H9 (cell line): Measurements from ENCODE around the gene DIO2. TPM values are rescaled to one million over a fixed set of nuclear protein-coding genes. Genes with fewer than 3 reads are reported as not detected.

Experiments used
- DNase-seq: peaks from one replicate; pipeline ENCODE4 v3.0.0-alpha.2; 2017
- H2AFZ ChIP-seq: one replicate; pipeline ENCODE4 v1.6.1; 2013; ENCODE audit warnings: mild to moderate bottlenecking, low read length, control low read depth, moderate library complexity
- H2AK5ac ChIP-seq: 2 replicates; pipeline ENCODE4 v1.6.1; 2013; ENCODE audit warnings: low read length, control low read depth, mixed read lengths; ENCODE audit not compliant: insufficient read length
- H2BK120ac ChIP-seq: one replicate; pipeline ENCODE4 v1.6.1; 2013; ENCODE audit warnings: low read depth, mild to moderate bottlenecking, low read length, control low read depth, inconsistent platforms; ENCODE audit not compliant: poor library complexity, severe bottlenecking
- H2BK12ac ChIP-seq: 2 replicates; pipeline ENCODE4 v1.6.1; 2013; ENCODE audit warnings: low read length, control low read depth, mixed read lengths, low read depth; ENCODE audit not compliant: insufficient read length
- H2BK15ac ChIP-seq: 2 replicates; pipeline ENCODE4 v1.6.1; 2013; ENCODE audit warnings: low read depth, low read length, control low read depth
- H2BK20ac ChIP-seq: one replicate; pipeline ENCODE4 v1.6.1; 2013; ENCODE audit warnings: low read depth, mild to moderate bottlenecking, low read length, control low read depth, inconsistent platforms; ENCODE audit not compliant: poor library complexity, severe bottlenecking
- H2BK5ac ChIP-seq: 2 replicates; pipeline ENCODE4 v1.6.1; 2013; ENCODE audit warnings: low read length, control low read depth, mixed read lengths; ENCODE audit not compliant: insufficient read length
- H3K14ac ChIP-seq: 2 replicates; pipeline ENCODE4 v1.6.1; 2013; ENCODE audit warnings: low read length, control low read depth; ENCODE audit not compliant: insufficient read depth
- H3K18ac ChIP-seq: 2 replicates; pipeline ENCODE4 v1.6.1; 2013; ENCODE audit warnings: low read depth, mild to moderate bottlenecking, mixed read lengths, low read length, control low read depth; ENCODE audit not compliant: insufficient read length
- H3K23ac ChIP-seq: 2 replicates; pipeline ENCODE4 v1.6.1; 2013; ENCODE audit warnings: low read length, control low read depth, mixed read lengths, low read depth; ENCODE audit not compliant: insufficient read length
- H3K23me2 ChIP-seq: 2 replicates; pipeline ENCODE4 v1.6.1; 2013; ENCODE audit warnings: low read depth, mild to moderate bottlenecking, mixed read lengths, low read length, control low read depth; ENCODE audit not compliant: insufficient read length, poor library complexity, severe bottlenecking
- H3K27ac ChIP-seq: 2 replicates; pipeline ENCODE4 v1.5.1; 2013; ENCODE audit warnings: low read length, control low read depth, mixed read lengths, low read depth; ENCODE audit not compliant: insufficient read length
- H3K27me3 ChIP-seq: 2 replicates; pipeline ENCODE4 v1.6.1; 2013; ENCODE audit warnings: low read length, control low read depth, inconsistent platforms; ENCODE audit not compliant: insufficient read depth
- H3K4ac ChIP-seq: 2 replicates; pipeline ENCODE4 v1.6.1; 2013; ENCODE audit warnings: low read depth, mild to moderate bottlenecking, control low read depth, inconsistent platforms, low read length, moderate library complexity
- H3K4me1 ChIP-seq: 2 replicates; pipeline ENCODE4 v1.6.1; 2013; ENCODE audit warnings: low read length, control low read depth, inconsistent platforms; ENCODE audit not compliant: insufficient read depth
- H3K4me2 ChIP-seq: 2 replicates; pipeline ENCODE4 v1.6.1; 2013; ENCODE audit warnings: low read length, control low read depth, mixed read lengths; ENCODE audit not compliant: insufficient read length, insufficient read depth
- H3K56ac ChIP-seq: 2 replicates; pipeline ENCODE4 v1.6.1; 2013; ENCODE audit warnings: low read depth, mild to moderate bottlenecking, mixed read lengths, low read length, control low read depth; ENCODE audit not compliant: insufficient read length
- H3K79me1 ChIP-seq: 2 replicates; pipeline ENCODE4 v1.6.1; 2013; ENCODE audit warnings: low read depth, mild to moderate bottlenecking, moderate library complexity, low read length, control low read depth, inconsistent platforms; ENCODE audit not compliant: insufficient read depth, poor library complexity, severe bottlenecking
- H3K79me2 ChIP-seq: 2 replicates; pipeline ENCODE4 v1.6.1; 2013; ENCODE audit warnings: low read length, control low read depth, inconsistent platforms; ENCODE audit not compliant: insufficient read depth
- H3K9ac ChIP-seq: 2 replicates; pipeline ENCODE4 v1.6.1; 2013; ENCODE audit warnings: low read length, control low read depth, mixed read lengths; ENCODE audit not compliant: insufficient read length; ENCODE audit errors: extremely low read depth
- H3K9me3 ChIP-seq: one replicate; pipeline ENCODE4 v1.6.1; 2013; ENCODE audit warnings: low read depth, low read length, inconsistent platforms; ENCODE audit not compliant: control insufficient read depth
- H3T11ph ChIP-seq: one replicate; pipeline ENCODE4 v1.6.1; 2013; ENCODE audit warnings: mild to moderate bottlenecking, low read length, control low read depth, inconsistent platforms
- H4K20me1 ChIP-seq: one replicate; pipeline ENCODE4 v1.6.1; 2013; ENCODE audit not compliant: control insufficient read depth, insufficient read length, insufficient read depth
- H4K5ac ChIP-seq: 2 replicates; pipeline ENCODE4 v1.6.1; 2013; ENCODE audit warnings: low read depth, mild to moderate bottlenecking, mixed read lengths, low read length, control low read depth; ENCODE audit not compliant: insufficient read length
- H4K8ac ChIP-seq: replicated peaks from 2 replicates; pipeline ENCODE4 v1.6.1; 2013; ENCODE audit warnings: low read length, control low read depth, mixed read lengths, low read depth; ENCODE audit not compliant: insufficient read length
- H4K91ac ChIP-seq: 2 replicates; pipeline ENCODE4 v1.6.1; 2013; ENCODE audit warnings: low read depth, mild to moderate bottlenecking, moderate library complexity, mixed read lengths, low read length, control low read depth; ENCODE audit not compliant: insufficient read length
- H3K27ac Mint-ChIP-seq, 3 experiments: 2 replicates in 2 of 3; 3 replicates in 1 of 3; pipeline ENCODE4 v1.8.0; 2020 to 2021; ENCODE audit warnings: mixed read lengths in 3 of 3, mild to moderate bottlenecking in 1 of 3, moderate library complexity in 1 of 3
- H3K27me3 Mint-ChIP-seq: 2 replicates; pipeline ENCODE4 v1.8.0; 2021; ENCODE audit warnings: low read depth, mild to moderate bottlenecking, moderate library complexity, mixed read lengths
- H3K36me3 Mint-ChIP-seq, 3 experiments: 2 replicates in 2 of 3; 3 replicates in 1 of 3; pipeline ENCODE4 v1.8.0; 2020 to 2021; ENCODE audit warnings: low read depth in 3 of 3, mixed read lengths in 3 of 3; ENCODE audit not compliant: insufficient read depth in 1 of 3
- H3K4me1 Mint-ChIP-seq, 2 experiments: 2 replicates each; pipeline ENCODE4 v1.8.0; 2020; ENCODE audit warnings: mixed read lengths in 2 of 2
- H3K4me3 Mint-ChIP-seq, 2 experiments: 2 replicates in 1 of 2; 3 replicates in 1 of 2; pipeline ENCODE4 v1.8.0; 2020 to 2021; ENCODE audit warnings: mild to moderate bottlenecking in 2 of 2, mixed read lengths in 2 of 2, moderate library complexity in 1 of 2
- H3K9me3 Mint-ChIP-seq, 2 experiments: 2 replicates in 1 of 2; 3 replicates in 1 of 2; pipeline ENCODE4 v1.8.0; 2020; ENCODE audit warnings: mild to moderate bottlenecking in 2 of 2, mixed read lengths in 2 of 2, moderate library complexity in 1 of 2
- WGBS: extraction: QIAGEN DNeasy Blood & Tissue Kit; methylation state at CpG from one replicate; pipeline ENCODE4 v1.1.7; 2013; ENCODE audit warnings: missing lambda C conversion rate, low lambda C conversion rate, mixed read lengths; ENCODE audit not compliant: insufficient read length; ENCODE audit errors: extremely low coverage; 5-methylcytosine and 5-hydroxymethylcytosine counted together
- total RNA-seq: library from RNA; stranded (reverse); gene quantifications from 2 replicates; pipeline ENCODE4 v1.2.1, GENCODE V29; 2021
- TF ChIP-seq, protein P1 (sequence below): fragments of 200-600 bp; sonication (generic); conservative IDR thresholded peaks from 3 replicates; pipeline ENCODE4 v1.8.0; 2021; ENCODE audit warnings: antibody characterized with exemption, mild to moderate bottlenecking

Gene DIO2
- total RNA-seq, 1 experiment from 2014 or later: not detected

DNA sequence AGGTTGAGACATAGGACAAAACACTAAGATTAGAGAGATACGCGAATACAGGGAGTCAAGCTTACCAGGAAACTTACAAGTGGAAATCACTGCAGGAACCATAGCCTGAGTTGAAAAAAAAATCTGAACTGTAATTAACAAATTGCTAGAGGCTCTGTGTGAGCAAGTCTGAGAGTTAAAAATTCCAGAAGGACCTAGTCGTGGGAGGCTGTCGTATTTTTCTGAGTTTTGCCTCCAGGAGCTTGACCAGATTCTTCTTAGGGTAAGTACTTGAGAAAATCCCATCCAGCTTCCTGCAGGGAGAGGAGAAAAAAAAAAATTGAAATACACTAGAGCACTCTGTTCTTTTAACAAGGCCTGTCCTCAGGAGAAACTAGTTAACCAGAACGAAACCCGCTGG, 22.7 kb downstream of the DIO2 start:
- H3K9me3 Mint-ChIP-seq: no peaks in the 10 kb centered on the region; a peak in 1 of 5 replicates
- Histone ChIP-seq H2BK12ac (no peak overlapping the region), H3K27ac (no peak overlapping the region), H3K4me1 (no peaks in the 10 kb centered on the region), H3K4me2 (no peak overlapping the region), H2BK15ac (no peak overlapping the region), H3K27me3 (no peaks in the 10 kb centered on the region), H2BK20ac (no peak overlapping the region), H4K8ac (no peak overlapping the region), H4K5ac (no peak overlapping the region), H3K23me2 (no peaks in the 10 kb centered on the region), H3K79me1 (no peaks in the 10 kb centered on the region), H3T11ph (no peak overlapping the region), H3K56ac (no peak overlapping the region), H4K91ac (no peak overlapping the region), H2AK5ac (no peak overlapping the region), H4K20me1 (no peaks in the 10 kb centered on the region), H3K79me2 (no peaks in the 10 kb centered on the region), H3K18ac (no peak overlapping the region), H3K14ac (no peak overlapping the region), H2BK5ac (no peak overlapping the region), H3K9me3 (no peaks in the 10 kb centered on the region), H3K4ac (no peak overlapping the region), H3K9ac (no peak overlapping the region), H3K23ac (no peak overlapping the region), H2AFZ (no peak overlapping the region), H2BK120ac (no peak overlapping the region)
- H3K36me3 Mint-ChIP-seq: no peaks in the 10 kb centered on the region
- WGBS: no CpG with 5 or more reads among the region's 6 CpGs
- H3K4me3 Mint-ChIP-seq: no peak overlapping the region
- no peaks in the 10 kb centered on the region for H3K27me3 Mint-ChIP-seq
- TF ChIP-seq, protein P1, sequence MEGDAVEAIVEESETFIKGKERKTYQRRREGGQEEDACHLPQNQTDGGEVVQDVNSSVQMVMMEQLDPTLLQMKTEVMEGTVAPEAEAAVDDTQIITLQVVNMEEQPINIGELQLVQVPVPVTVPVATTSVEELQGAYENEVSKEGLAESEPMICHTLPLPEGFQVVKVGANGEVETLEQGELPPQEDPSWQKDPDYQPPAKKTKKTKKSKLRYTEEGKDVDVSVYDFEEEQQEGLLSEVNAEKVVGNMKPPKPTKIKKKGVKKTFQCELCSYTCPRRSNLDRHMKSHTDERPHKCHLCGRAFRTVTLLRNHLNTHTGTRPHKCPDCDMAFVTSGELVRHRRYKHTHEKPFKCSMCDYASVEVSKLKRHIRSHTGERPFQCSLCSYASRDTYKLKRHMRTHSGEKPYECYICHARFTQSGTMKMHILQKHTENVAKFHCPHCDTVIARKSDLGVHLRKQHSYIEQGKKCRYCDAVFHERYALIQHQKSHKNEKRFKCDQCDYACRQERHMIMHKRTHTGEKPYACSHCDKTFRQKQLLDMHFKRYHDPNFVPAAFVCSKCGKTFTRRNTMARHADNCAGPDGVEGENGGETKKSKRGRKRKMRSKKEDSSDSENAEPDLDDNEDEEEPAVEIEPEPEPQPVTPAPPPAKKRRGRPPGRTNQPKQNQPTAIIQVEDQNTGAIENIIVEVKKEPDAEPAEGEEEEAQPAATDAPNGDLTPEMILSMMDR: no peak
- no peak for DNase-seq
- H3K4me1 Mint-ChIP-seq: no peaks in the 10 kb centered on the region
- H3K27ac Mint-ChIP-seq: no peak overlapping the region
